ENCODE data around the gene ETNPPL. TPM values are rescaled to one million over a fixed set of nuclear protein-coding genes. Genes with fewer than 3 reads are reported as not detected.

The ETNPPL gene
- total and polyA plus RNA-seq, 2 donors (not counting 3 experiments of a cell fraction or from before 2014, with no cell fraction given), result not detected

GRCh38 chr4:108775921-108776320, 13.1 kb upstream of the ETNPPL start:
- Histone ChIP-seq H3K27me3 (ENCODE audit: control insufficient read depth in 2 of 2, insufficient read depth in 2 of 2, low read length in 2 of 2) (no peaks in the 10 kb centered on the region), H3K4me3 (replicated peaks in 1 of 3; ENCODE audit: insufficient read depth in 1 of 3, low read depth in 1 of 3, low read length in 3 of 3) (no peak overlapping the region), H2AFZ (ENCODE audit: low read depth, low read length) (no peak overlapping the region), H3K79me2 (ENCODE audit: control insufficient read depth, insufficient read depth, low read length) (no peaks in the 10 kb centered on the region), H3K4me2 (ENCODE audit: insufficient read depth, low read length) (no peak overlapping the region), H3K9me3 (replicated peaks; ENCODE audit: control insufficient read depth, insufficient read depth, low read length) (no peaks in the 10 kb centered on the region), H3K9me1 (replicated peaks; ENCODE audit: control insufficient read depth, extremely low read depth, insufficient read depth, low read length) (no peaks in the 10 kb centered on the region), H4K20me1 (replicated peaks; ENCODE audit: control insufficient read depth, extremely low read depth, insufficient read depth, low read length) (no peaks in the 10 kb centered on the region), H3K4me1 (ENCODE audit: control insufficient read depth, extremely low read depth, insufficient read depth, low read length) (peaks cover 5% of the 10 kb centered on the region), H3K9ac (replicated peaks; ENCODE audit: extremely low read depth, insufficient read depth, low read length) (no peak overlapping the region), H3K27ac (ENCODE audit: insufficient read depth, low read depth, low read length) (no peak overlapping the region), H3K36me3 (ENCODE audit: control insufficient read depth in 2 of 2, extremely low read depth in 1 of 2, insufficient read depth in 2 of 2, low read length in 2 of 2) (no peaks in the 10 kb centered on the region)
- TF ChIP-seq MYC (IDR thresholded peaks at IDR 0.05; ENCODE audit: low read depth, low read length), result no peak
- TF ChIP-seq FOS (IDR thresholded peaks at IDR 0.05; ENCODE audit: borderline replicate concordance, insufficient read depth, low read length), result no peak
- no peak for TF ChIP-seq CTCF (IDR thresholded peaks at IDR 0.05; ENCODE audit: extremely low read depth in 1 of 2, insufficient read depth in 1 of 2, low read depth in 1 of 2, low read length in 2 of 2)
- TF ChIP-seq, protein P1, sequence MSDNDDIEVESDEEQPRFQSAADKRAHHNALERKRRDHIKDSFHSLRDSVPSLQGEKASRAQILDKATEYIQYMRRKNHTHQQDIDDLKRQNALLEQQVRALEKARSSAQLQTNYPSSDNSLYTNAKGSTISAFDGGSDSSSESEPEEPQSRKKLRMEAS (IDR thresholded peaks at IDR 0.05; ENCODE audit: insufficient read depth, insufficient read length), result no peak
- TF ChIP-seq EZH2 (IDR thresholded peaks at IDR 0.05; ENCODE audit: borderline replicate concordance, low read depth, low read length, severe bottlenecking), result no peak
- no peak for TF ChIP-seq GATA2 (IDR thresholded peaks at IDR 0.05; ENCODE audit: insufficient read depth, insufficient read length, low read depth, low read length)
- no peak for TF ChIP-seq POLR2AphosphoS5 (IDR thresholded peaks at IDR 0.05; ENCODE audit: insufficient read depth, low read depth, low read length)
- no peak for TF ChIP-seq POLR2A (IDR thresholded peaks at IDR 0.05; ENCODE audit: low read depth, low read length)
- no peak for TF ChIP-seq JUN (IDR thresholded peaks at IDR 0.05; ENCODE audit: borderline replicate concordance, insufficient read depth, insufficient read length, low read depth)
- DNase-seq (ENCODE audit: low read depth, low spot score), result no peak
- intact Hi-C loops (cut with micrococcal nuclease), result no loop called here
- ChIA-PET POLR2A (no interaction called here), CTCF (no interaction called here)
- FAIRE-seq, result no peak
- dilution Hi-C loops (cut with MboI; ENCODE audit: extremely low pct_ligation_motif_present, low sequenced_read_pairs), result no loop called here
- no TSS peak for BruUV-seq (replicated peaks)

Measured in endothelial cell of umbilical vein (primary cell).